K562 (cell line): ENCODE data around the gene C11orf65. TPM values are rescaled to one million over a fixed set of nuclear protein-coding genes. Genes with fewer than 3 reads are reported as not detected.

ENCODE experiments used
- CBX5 ChIP-seq: IDR thresholded peaks from 2 replicates; pipeline ENCODE4 v1.6.1; 2014; ENCODE audit warnings: low read depth, borderline replicate concordance
- GTF2B ChIP-seq: IDR thresholded peaks from 2 replicates; pipeline ENCODE4 v1.6.1; 2011; ENCODE audit not compliant: insufficient read length; ENCODE audit errors: extremely low read depth
- HDAC3 ChIP-seq: fragments of 450-650 bp; IDR thresholded peaks from 2 replicates; pipeline ENCODE4 v1.6.1; 2018; ENCODE audit warnings: borderline replicate concordance, mild to moderate bottlenecking, moderate library complexity; ENCODE audit not compliant: partially characterized antibody
- HDGF ChIP-seq: fragments of 450-650 bp; IDR thresholded peaks from 2 replicates; pipeline ENCODE4 v1.6.1; 2016
- MEIS2 ChIP-seq: fragments of 450-650 bp; IDR thresholded peaks from 2 replicates; pipeline ENCODE4 v1.6.1; 2014; ENCODE audit warnings: mild to moderate bottlenecking; ENCODE audit not compliant: partially characterized antibody
- NR1H2 ChIP-seq: sonication (generic); formaldehyde crosslinking; IDR thresholded peaks from 2 replicates; pipeline ENCODE4 v1.4.0; 2020; ENCODE audit warnings: mild to moderate bottlenecking, missing genetic modification reagents
- PBX2 ChIP-seq, 2 experiments: IDR thresholded peaks in 1 of 2; conservative IDR thresholded peaks in 1 of 2; 2 replicates each; pipeline ENCODE4 v1.6.1; 2016; ENCODE audit warnings: low read depth in 2 of 2, mild to moderate bottlenecking in 1 of 2, missing compliant biosample characterization in 1 of 2, missing genetic modification characterization in 1 of 2, moderate library complexity in 1 of 2
- POLR2B ChIP-seq: fragments of 450-650 bp; IDR thresholded peaks from 2 replicates; pipeline ENCODE4 v1.6.1; 2018; ENCODE audit warnings: low read depth; ENCODE audit not compliant: partially characterized antibody
- POLR2G ChIP-seq: fragments of 200-400 bp; formaldehyde crosslinking; IDR thresholded peaks from 2 replicates; pipeline ENCODE4 v1.6.1; 2017; ENCODE audit warnings: low read depth, mild to moderate bottlenecking, antibody characterized with exemption, low read length, moderate library complexity
- POU5F1 ChIP-seq: fragments of 150-350 bp; IDR thresholded peaks from 2 replicates; pipeline ENCODE4 v1.6.1; 2014; ENCODE audit warnings: borderline replicate concordance, low read length, low read depth, mild to moderate bottlenecking; ENCODE audit not compliant: partially characterized antibody
- SP2 ChIP-seq: IDR thresholded peaks from 2 replicates; pipeline ENCODE4 v1.6.1; 2011; ENCODE audit warnings: mild to moderate bottlenecking, low read depth, low read length, moderate library complexity; ENCODE audit not compliant: poor library complexity, severe bottlenecking; ENCODE audit errors: extremely low read depth
- TAL1 ChIP-seq: fragments of 450-650 bp; IDR thresholded peaks from 2 replicates; pipeline ENCODE4 v1.6.1; 2016; ENCODE audit warnings: mild to moderate bottlenecking
- THRB ChIP-seq: fragments of 450-650 bp; formaldehyde crosslinking; conservative IDR thresholded peaks from 2 replicates; pipeline ENCODE4 v1.4.0; 2022; ENCODE audit warnings: mild to moderate bottlenecking, missing genetic modification characterization
- ZEB2 ChIP-seq: fragments of 450-650 bp; IDR thresholded peaks from 2 replicates; pipeline ENCODE4 v1.6.1; 2016
- ZNF12 ChIP-seq: sonication (generic); formaldehyde crosslinking; IDR thresholded peaks from 2 replicates; pipeline ENCODE4 v1.4.0; 2020; ENCODE audit warnings: mild to moderate bottlenecking, missing genetic modification reagents
- ZNF140 ChIP-seq: fragments of 250-450 bp; sonication (Bioruptor Pico); IDR thresholded peaks from 2 replicates; pipeline ENCODE4 v1.8.0; 2021; ENCODE audit warnings: moderate library complexity, mild to moderate bottlenecking, inconsistent platforms
- ZNF324 ChIP-seq: fragments of 250-450 bp; sonication (Bioruptor Pico); IDR thresholded peaks from 2 replicates; pipeline ENCODE4 v1.4.0; 2020; ENCODE audit warnings: mild to moderate bottlenecking
- ZNF395 ChIP-seq: fragments of 200-800 bp; sonication (Bioruptor generic); IDR thresholded peaks from 2 replicates; pipeline ENCODE4 v1.6.1; 2017; ENCODE audit warnings: missing genetic modification characterization, missing compliant biosample characterization
- ZNF639 ChIP-seq, 2 experiments: fragments of 200-800 bp in 1 of 2; sonication (Bioruptor generic) in 1 of 2; sonication (generic) in 1 of 2; formaldehyde crosslinking in 1 of 2; IDR thresholded peaks in 1 of 2; conservative IDR thresholded peaks in 1 of 2; 2 replicates each; pipeline versions ENCODE4 v1.5.0 to v1.6.1; 2016 to 2020; ENCODE audit warnings: missing compliant biosample characterization in 1 of 2, missing genetic modification characterization in 1 of 2, missing genetic modification reagents in 1 of 2
- polyA plus RNA-seq, 8 experiments: library from polyadenylated mRNA; depleted of rRNA in 4 of 8; stranded (reverse) in 5 of 8; unstranded in 3 of 8; fragments of >200 nt; fragmentation: Nextera tagmentation in 2 of 8; fragmentation: Illumina TruSeq in 1 of 8; extraction: Ambion mirVana in 2 of 8; extraction: Trizol in 1 of 8; gene quantifications; 2 replicates each; pipeline versions ENCODE4 v1.2.1 to v1.2.3, GENCODE V29; 2011 to 2014; ENCODE audit warnings: inconsistent platforms in 1 of 8, missing spikeins in 1 of 8
- total RNA-seq, 7 experiments: library from RNA; depleted of rRNA in 6 of 7; stranded (reverse); fragments of >200 nt in 6 of 7; fragmentation: Illumina TruSeq in 2 of 7; extraction: Trizol in 2 of 7; gene quantifications; 2 replicates each; pipeline versions ENCODE4 v1.2.1 to v1.2.3, GENCODE V29; 2011 to 2021; ENCODE audit warnings: low replicate concordance in 1 of 7

The C11orf65 gene
- total and polyA plus RNA-seq, 9 of the 15 experiments (the other 6 are each of a cell fraction or from before 2014, with no cell fraction given): 1.0 to 2.1 (median 1.2) TPM

GRCh38 chr11:108340973-108341372, 126.4 kb downstream of the C11orf65 start (continued):
- no peak for TF ChIP-seq GTF2B
- no peak for TF ChIP-seq NR1H2 (CRISPR knock-in tag)
- no peak for TF ChIP-seq SP2
- no peak for TF ChIP-seq ZNF639 (CRISPR knock-in tag; conservative IDR thresholded peaks at IDR 0.05 in 1 of 2, IDR thresholded peaks at IDR 0.05 in 1 of 2)
- no peak for TF ChIP-seq CBX5
- no peak for TF ChIP-seq HDAC3
- TF ChIP-seq POLR2B: no peak
- TF ChIP-seq PBX2 (CRISPR knock-in tag; IDR thresholded peaks at IDR 0.05; ENCODE audit: low read depth): no peak
- no peak for TF ChIP-seq PBX2 (tag; conservative IDR thresholded peaks at IDR 0.05; ENCODE audit: low read depth)
- no peak for TF ChIP-seq ZNF395 (CRISPR knock-in tag)
- no peak for TF ChIP-seq POLR2G
- TF ChIP-seq TAL1: 0 out of 2 replicates have a peak, but pooled peaks have one; percentile 12
- TF ChIP-seq ZNF12 (CRISPR knock-in tag): no peak
- peak; percentile 98 for TF ChIP-seq ZEB2
- no peak for TF ChIP-seq POU5F1
- TF ChIP-seq THRB (CRISPR knock-in tag): no peak
- TF ChIP-seq HDGF: no peak
- TF ChIP-seq ZNF324 (CRISPR knock-in tag): no peak
- TF ChIP-seq MEIS2: peak; percentile 5
- TF ChIP-seq ZNF140 (CRISPR knock-in tag): no peak
